OCI-LY7 (cell line): ENCODE measurements around the gene LCNL1. TPM values are rescaled to one million over a fixed set of nuclear protein-coding genes. Genes with fewer than 3 reads are reported as not detected.

Source experiments
- BruUV-seq: library from RNA; stranded (reverse); fragments of 400-500 nt; replicated peaks from 2 replicates; lab custom pipeline; 2021; lab: Mats Ljungman, UMichigan
- CTCF ChIA-PET: fragments of 300-600 bp; sonication (Branson Sonifier 250); formaldehyde crosslinking; loops from one replicate; lab custom pipeline; 2022; ENCODE audit warnings: antibody characterized with exemption; ENCODE audit not compliant: unreplicated experiment; lab: Charles Lee
- POLR2A ChIA-PET: fragments of 300-600 bp; sonication (Branson Sonifier 250); formaldehyde crosslinking; loops from one replicate; lab custom pipeline; 2022; ENCODE audit warnings: antibody characterized with exemption; lab: Charles Lee
- DNase-seq: peaks from one replicate; pipeline ENCODE4 v3.0.0-alpha.2; 2015; ENCODE audit warnings: low spot score
- H2AFZ ChIP-seq: fragments of 200-600 bp; sonication (generic), shearing (Covaris generic); 2 replicates; pipeline ENCODE4 v1.6.1; 2014; ENCODE audit warnings: mild to moderate bottlenecking, antibody characterized with exemption, low read length, moderate library complexity
- H3K27ac ChIP-seq: fragments of 200-600 bp; sonication (generic); 2 replicates; pipeline ENCODE4 v1.5.1; 2014; ENCODE audit warnings: mixed run types, low read depth, mild to moderate bottlenecking, moderate library complexity, low read length, inconsistent platforms; ENCODE audit not compliant: poor library complexity, severe bottlenecking
- H3K36me3 ChIP-seq: fragments of 200-600 bp; sonication (generic); 2 replicates; pipeline ENCODE4 v1.6.1; 2014; ENCODE audit warnings: mild to moderate bottlenecking, antibody characterized with exemption, low read length, moderate library complexity, mixed read lengths; ENCODE audit not compliant: insufficient read depth
- H3K4me1 ChIP-seq: fragments of 200-600 bp; sonication (generic); 2 replicates; pipeline ENCODE4 v1.5.1; 2014; ENCODE audit warnings: mild to moderate bottlenecking, low read length; ENCODE audit not compliant: insufficient read depth, poor library complexity, severe bottlenecking
- H3K4me2 ChIP-seq: fragments of 200-600 bp; sonication (generic); 2 replicates; pipeline ENCODE4 v1.6.1; 2014; ENCODE audit warnings: mild to moderate bottlenecking, low read length
- H3K4me3 ChIP-seq: fragments of 200-600 bp; sonication (generic); 2 replicates; pipeline ENCODE4 v1.5.1; 2014; ENCODE audit warnings: mild to moderate bottlenecking, low read depth, low read length; ENCODE audit not compliant: poor library complexity, severe bottlenecking
- H3K79me2 ChIP-seq: fragments of 200-600 bp; sonication (generic); 2 replicates; pipeline ENCODE4 v1.6.1; 2016; ENCODE audit warnings: low read depth, mild to moderate bottlenecking, low read length, moderate library complexity, mixed read lengths; ENCODE audit not compliant: insufficient read depth
- H3K9me2 ChIP-seq: fragments of 200-600 bp; sonication (generic); 2 replicates; pipeline ENCODE4 v1.6.1; 2016; ENCODE audit warnings: mild to moderate bottlenecking, low read length, mixed read lengths; ENCODE audit not compliant: insufficient read depth
- H3K9me3 ChIP-seq: fragments of 200-600 bp; sonication (generic); 2 replicates; pipeline ENCODE4 v1.6.1; 2014; ENCODE audit warnings: mild to moderate bottlenecking, mixed run types, low read length, mixed read lengths
- H4K20me1 ChIP-seq: fragments of 200-600 bp; sonication (generic); 2 replicates; pipeline ENCODE4 v1.6.1; 2014; ENCODE audit warnings: mild to moderate bottlenecking, antibody characterized with exemption, low read length, moderate library complexity, mixed read lengths; ENCODE audit not compliant: insufficient read depth
- EZH2phosphoT487 ChIP-seq: fragments of 200-600 bp; sonication (generic); IDR thresholded peaks from 2 replicates; pipeline ENCODE4 v1.6.1; 2018; ENCODE audit warnings: low read depth, borderline replicate concordance, mild to moderate bottlenecking, mixed run types, antibody characterized with exemption, low read length, moderate library complexity, mixed read lengths
- intact Hi-C: fragments of 100-400 bp; cut with micrococcal nuclease; formaldehyde crosslinking; loops from one replicate; pipeline ENCODE4 v1.10.0; 2022; ENCODE audit not compliant: unreplicated experiment
- total RNA-seq, 2 experiments: library from RNA; depleted of rRNA in 1 of 2; stranded (reverse); fragments of >200 nt in 1 of 2; shearing (Covaris generic) in 1 of 2; gene quantifications; 2 replicates each; pipeline ENCODE4 v1.2.3, GENCODE V29; 2014 to 2022
- TF ChIP-seq, protein P1 (sequence below): fragments of 200-600 bp; sonication (generic); conservative IDR thresholded peaks from 2 replicates; pipeline ENCODE4 v1.5.1; 2014; ENCODE audit warnings: mild to moderate bottlenecking, antibody characterized with exemption, low read length, moderate library complexity, mixed read lengths

Gene LCNL1
- total RNA-seq, 2 experiments from 2014 or later, result not detected

DNA sequence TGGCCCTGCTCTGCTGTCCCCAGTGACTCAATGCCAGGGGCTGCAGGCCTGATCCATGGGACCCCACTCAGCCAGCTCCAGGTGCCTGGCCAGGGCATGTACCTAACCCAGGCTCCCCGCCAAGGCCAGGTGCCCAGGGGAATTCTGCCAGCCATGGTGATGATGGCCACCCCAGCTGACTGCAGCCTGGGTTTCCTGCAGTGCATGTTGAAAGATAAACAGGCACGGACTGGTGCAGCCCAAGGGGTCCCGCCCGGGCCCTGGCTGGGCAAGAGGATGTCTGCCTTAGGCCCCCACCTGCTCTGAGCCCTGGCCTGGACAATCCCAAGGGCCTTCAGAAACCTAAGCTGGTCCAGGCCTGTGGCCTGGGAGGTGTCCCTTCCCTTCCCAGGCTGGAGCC, 44.0 kb downstream of the LCNL1 start:
- no peaks in the 10 kb centered on the region for H3K79me2 ChIP-seq
- H4K20me1 ChIP-seq, result no peaks in the 10 kb centered on the region
- BruUV-seq, result no TSS peak
- no peak overlapping the region for H2AFZ ChIP-seq
- H3K9me3 ChIP-seq, result no peaks in the 10 kb centered on the region
- H3K4me2 ChIP-seq, result no peak overlapping the region
- H3K4me1 ChIP-seq, result peaks cover 37% of the 10 kb centered on the region
- intact Hi-C loops, result no loop called here
- ChIA-PET CTCF (no interaction called here), POLR2A (no interaction called here)
- no peak overlapping the region for H3K27ac ChIP-seq
- no peak overlapping the region for H3K4me3 ChIP-seq
- H3K9me2 ChIP-seq, result no peaks in the 10 kb centered on the region
- TF ChIP-seq, protein P1, sequence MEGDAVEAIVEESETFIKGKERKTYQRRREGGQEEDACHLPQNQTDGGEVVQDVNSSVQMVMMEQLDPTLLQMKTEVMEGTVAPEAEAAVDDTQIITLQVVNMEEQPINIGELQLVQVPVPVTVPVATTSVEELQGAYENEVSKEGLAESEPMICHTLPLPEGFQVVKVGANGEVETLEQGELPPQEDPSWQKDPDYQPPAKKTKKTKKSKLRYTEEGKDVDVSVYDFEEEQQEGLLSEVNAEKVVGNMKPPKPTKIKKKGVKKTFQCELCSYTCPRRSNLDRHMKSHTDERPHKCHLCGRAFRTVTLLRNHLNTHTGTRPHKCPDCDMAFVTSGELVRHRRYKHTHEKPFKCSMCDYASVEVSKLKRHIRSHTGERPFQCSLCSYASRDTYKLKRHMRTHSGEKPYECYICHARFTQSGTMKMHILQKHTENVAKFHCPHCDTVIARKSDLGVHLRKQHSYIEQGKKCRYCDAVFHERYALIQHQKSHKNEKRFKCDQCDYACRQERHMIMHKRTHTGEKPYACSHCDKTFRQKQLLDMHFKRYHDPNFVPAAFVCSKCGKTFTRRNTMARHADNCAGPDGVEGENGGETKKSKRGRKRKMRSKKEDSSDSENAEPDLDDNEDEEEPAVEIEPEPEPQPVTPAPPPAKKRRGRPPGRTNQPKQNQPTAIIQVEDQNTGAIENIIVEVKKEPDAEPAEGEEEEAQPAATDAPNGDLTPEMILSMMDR, result no peak
- no peak for TF ChIP-seq EZH2phosphoT487
- no peaks in the 10 kb centered on the region for H3K36me3 ChIP-seq
- no peak for DNase-seq

DNA sequence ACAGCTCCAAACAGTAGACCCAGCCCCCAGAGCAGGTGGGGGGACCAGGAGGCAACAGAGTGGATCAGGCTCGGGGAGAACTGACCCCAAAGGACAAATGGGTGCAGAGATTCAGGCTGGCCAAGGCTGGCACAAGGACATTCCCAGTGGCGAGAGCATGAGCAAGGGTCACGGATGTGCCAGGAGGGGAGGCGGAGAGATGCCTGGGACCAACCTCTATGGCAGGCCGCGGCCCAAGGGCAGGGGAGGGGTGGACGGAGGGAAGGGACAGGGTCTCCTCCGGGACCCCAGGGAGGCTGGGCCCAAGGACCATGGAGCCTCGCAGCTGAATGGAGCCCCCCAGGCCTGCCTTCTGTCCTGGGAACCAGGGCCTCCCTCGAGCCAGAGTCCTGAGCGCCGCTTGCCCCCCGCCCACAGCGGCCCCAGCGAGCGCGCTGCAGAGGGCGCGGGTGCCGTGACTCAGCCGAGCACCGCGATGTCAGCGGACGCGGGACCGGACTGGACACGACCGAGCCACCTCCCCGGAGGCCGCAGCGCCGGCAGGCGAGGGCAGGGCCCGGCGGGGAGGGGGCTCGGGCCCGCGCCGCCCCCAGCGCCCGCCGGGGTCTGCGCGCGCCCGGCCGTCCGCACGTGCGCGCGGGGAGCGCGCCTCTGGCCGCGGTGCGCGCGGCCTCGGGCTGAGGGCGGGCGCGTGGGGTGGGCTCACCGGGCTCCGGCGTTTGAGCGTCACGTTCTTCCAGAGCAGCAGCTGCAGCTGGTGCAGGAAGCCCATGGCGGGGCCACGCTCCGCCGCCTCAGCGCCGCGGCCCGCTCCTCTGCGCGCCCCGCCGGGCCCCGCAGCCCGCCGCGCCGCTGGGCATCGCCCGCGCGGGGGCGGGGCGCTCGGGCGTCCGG, 44.8 kb downstream of the LCNL1 start, which contains the start of gene ABCA2:
ABCA2 (minus strand) TSS at position 869 of the 894 bp plus-strand sequence; CDS start at position 772, 97 bp downstream.
- no peak for DNase-seq
- peaks cover 45% of the 10 kb centered on the region for H3K4me1 ChIP-seq
- ChIA-PET POLR2A (interaction anchor here (2.1 kb wide), 1 partner anchor 42 kb away, joined by 4 read pairs; no protein-coding TSS in a partner anchor), CTCF (no interaction called here)
- H3K4me2 ChIP-seq, result peak within 1 kb of the TSS; percentile 84
- intact Hi-C loops, result loop anchor here (2.0 kb wide), 2 partner anchors 141 to 237 kb away; partner anchors contain the start of genes TMEM141 and TRAF2
- BruUV-seq, result no TSS peak
- peak within 1 kb of the TSS; percentile 65 for H3K4me3 ChIP-seq
- no peaks in the 10 kb centered on the region for H3K36me3 ChIP-seq
- H2AFZ ChIP-seq, result peak within 1 kb of the TSS; percentile 80; the same call in 1 of the 2 replicates
- no peak for TF ChIP-seq EZH2phosphoT487
- TF ChIP-seq, protein P1, result no peak
- H3K27ac ChIP-seq, result peak within 1 kb of the TSS; percentile 8
- no peaks in the 10 kb centered on the region for H3K79me2 ChIP-seq
- H4K20me1 ChIP-seq, result no peaks in the 10 kb centered on the region
- no peaks in the 10 kb centered on the region for H3K9me3 ChIP-seq
- H3K9me2 ChIP-seq, result no peaks in the 10 kb centered on the region
